NCI-H345 treated with DMSO at 0.1 percent for 48 hours (cell line): ENCODE data around the gene GDPD2.

Experiments used
- DNase-seq: peaks from one replicate; lab custom pipeline; 2025; ENCODE audit not compliant: unreplicated experiment; lab: John Stamatoyannopoulos, UW

GDPD2 gene

GRCh38 chrX:70437011-70437410 lies 13.9 kb downstream of the GDPD2 start:
- DNase-seq: no peak

- DNase-seq: no peak
Measured at GRCh38 chrX:70437921-70438665, 15.0 kb downstream of the GDPD2 start.

GRCh38 chrX:70439016-70439415 lies 15.9 kb downstream of the GDPD2 start:
- DNase-seq: no peak

GRCh38 chrX:70442224-70442623 lies 19.1 kb downstream of the GDPD2 start:
- DNase-seq: no peak

GRCh38 chrX:70444326-70444945 lies 21.3 kb downstream of the GDPD2 start, which contains the start of gene DLG3:
Gene DLG3, plus strand, starts transcription at chrX:70444835. Its CDS starts 367 bp downstream, at chrX:70445202.
- DNase-seq: peak; percentile 57

GRCh38 chrX:70444946-70445656 lies 22.0 kb downstream of the GDPD2 start:
- no peak for DNase-seq

- no peak for DNase-seq
Measured at GRCh38 chrX:70445951-70446350, 22.8 kb downstream of the GDPD2 start.

GRCh38 chrX:70446380-70447350 lies 23.6 kb downstream of the GDPD2 start:
- DNase-seq: no peak

- no peak for DNase-seq
Measured at GRCh38 chrX:70449457-70449966, 26.4 kb downstream of the GDPD2 start.

- DNase-seq: peak; percentile 44
Measured at GRCh38 chrX:70452143-70452733, 29.1 kb downstream of the GDPD2 start.

GRCh38 chrX:70453024-70453618 lies 30.0 kb downstream of the GDPD2 start:
- DNase-seq: no peak

GRCh38 chrX:70454441-70455365 lies 31.6 kb downstream of the GDPD2 start:
- peak; percentile 86 for DNase-seq

GRCh38 chrX:70455366-70456202 lies 32.5 kb downstream of the GDPD2 start:
- no peak for DNase-seq

GRCh38 chrX:70456256-70456655 lies 33.1 kb downstream of the GDPD2 start:
- DNase-seq: no peak

GRCh38 chrX:70461026-70461425 lies 37.9 kb downstream of the GDPD2 start:
- no peak for DNase-seq

- DNase-seq: no peak
Measured at GRCh38 chrX:70464051-70464450, 40.9 kb downstream of the GDPD2 start.

GRCh38 chrX:70466968-70467367 lies 43.9 kb downstream of the GDPD2 start:
- DNase-seq: no peak

GRCh38 chrX:70468709-70469108 lies 45.6 kb downstream of the GDPD2 start:
- no peak for DNase-seq
